ENCODE results near the gene SH3BP4. TPM values are rescaled to one million over a fixed set of nuclear protein-coding genes. Genes with fewer than 3 reads are reported as not detected.

The SH3BP4 gene
- total and polyA plus RNA-seq, 2 of the 13 experiments (the other 11 are each of a cell fraction or from before 2014, with no cell fraction given): 34.6 to 99.1 TPM

DNA sequence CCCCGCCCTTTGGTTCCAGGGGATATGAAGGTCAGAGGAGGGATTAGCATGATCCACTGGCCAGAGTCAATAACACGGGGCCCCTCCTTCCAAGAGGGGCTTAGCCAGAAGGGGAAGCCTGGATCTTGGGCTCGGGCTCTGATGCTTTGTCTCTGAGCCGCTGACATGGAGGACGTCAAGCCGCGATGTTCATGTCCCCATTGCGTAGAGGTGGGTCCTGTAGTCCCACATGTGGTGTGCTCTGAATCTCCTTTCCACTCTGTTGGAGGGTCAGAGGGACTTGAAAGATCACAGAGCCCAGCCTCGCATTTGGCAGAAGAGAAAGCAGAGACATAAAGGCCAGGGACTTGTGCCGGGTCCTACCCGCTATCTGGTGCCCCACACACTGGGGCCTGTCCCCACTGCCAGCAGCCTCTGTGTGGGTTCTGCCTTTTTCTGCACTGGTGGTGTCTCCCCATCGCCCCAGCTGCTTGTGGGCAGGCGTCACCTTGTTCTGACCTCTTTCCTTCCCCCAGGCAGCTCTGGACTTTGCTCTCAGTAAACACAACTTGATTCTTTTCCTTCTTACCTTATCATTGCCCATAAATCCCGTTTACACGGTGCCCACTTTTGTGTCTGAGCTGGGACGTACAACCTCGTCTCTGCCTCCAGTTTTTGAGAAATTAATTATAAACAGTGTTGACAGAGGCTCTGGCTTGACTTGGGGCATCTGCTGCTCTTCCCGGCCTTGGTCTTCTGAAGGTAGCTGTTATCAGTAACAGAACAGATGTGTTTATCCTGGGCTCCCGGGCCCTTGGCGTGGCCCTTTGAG is 48.8 kb downstream of the SH3BP4 start (continued):
- TF ChIP-seq AKAP8 (CRISPR knock-in tag; IDR thresholded peaks at IDR 0.05): 0 out of 2 replicates have a peak, but pooled peaks have one; percentile 26
- no peak for TF ChIP-seq CENPX (CRISPR knock-in tag; IDR thresholded peaks at IDR 0.05)
- TF ChIP-seq ZNF83 (CRISPR knock-in tag; IDR thresholded peaks at IDR 0.05; ENCODE audit: borderline replicate concordance): no peak
- TF ChIP-seq ZBTB20 (CRISPR knock-in tag; IDR thresholded peaks at IDR 0.05; ENCODE audit: borderline replicate concordance, low read depth): peak; percentile 25; the same call in 1 of the 2 replicates
- no peak for TF ChIP-seq TMF1 (CRISPR knock-in tag; IDR thresholded peaks at IDR 0.05; ENCODE audit: low read depth)
- no peak for TF ChIP-seq PRPF4 (IDR thresholded peaks at IDR 0.05; ENCODE audit: low read depth, low read length, poor library complexity, severe bottlenecking)
- TF ChIP-seq ZFP36L2 (CRISPR knock-in tag; IDR thresholded peaks at IDR 0.05): no peak
- TF ChIP-seq, protein P1, sequence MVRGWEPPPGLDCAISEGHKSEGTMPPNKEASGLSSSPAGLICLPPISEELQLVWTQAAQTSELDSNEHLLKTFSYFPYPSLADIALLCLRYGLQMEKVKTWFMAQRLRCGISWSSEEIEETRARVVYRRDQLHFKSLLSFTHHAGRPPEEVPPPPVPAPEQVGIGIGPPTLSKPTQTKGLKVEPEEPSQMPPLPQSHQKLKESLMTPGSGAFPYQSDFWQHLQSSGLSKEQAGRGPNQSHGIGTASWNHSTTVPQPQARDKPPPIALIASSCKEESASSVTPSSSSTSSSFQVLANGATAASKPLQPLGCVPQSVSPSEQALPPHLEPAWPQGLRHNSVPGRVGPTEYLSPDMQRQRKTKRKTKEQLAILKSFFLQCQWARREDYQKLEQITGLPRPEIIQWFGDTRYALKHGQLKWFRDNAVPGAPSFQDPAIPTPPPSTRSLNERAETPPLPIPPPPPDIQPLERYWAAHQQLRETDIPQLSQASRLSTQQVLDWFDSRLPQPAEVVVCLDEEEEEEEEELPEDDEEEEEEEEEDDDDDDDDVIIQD (CRISPR knock-in tag; IDR thresholded peaks at IDR 0.05; ENCODE audit: low read depth): no peak
- TF ChIP-seq SP4 (CRISPR knock-in tag; IDR thresholded peaks at IDR 0.05): peak; percentile 52; the same call in 1 of the 2 replicates
- TF ChIP-seq, protein P2, sequence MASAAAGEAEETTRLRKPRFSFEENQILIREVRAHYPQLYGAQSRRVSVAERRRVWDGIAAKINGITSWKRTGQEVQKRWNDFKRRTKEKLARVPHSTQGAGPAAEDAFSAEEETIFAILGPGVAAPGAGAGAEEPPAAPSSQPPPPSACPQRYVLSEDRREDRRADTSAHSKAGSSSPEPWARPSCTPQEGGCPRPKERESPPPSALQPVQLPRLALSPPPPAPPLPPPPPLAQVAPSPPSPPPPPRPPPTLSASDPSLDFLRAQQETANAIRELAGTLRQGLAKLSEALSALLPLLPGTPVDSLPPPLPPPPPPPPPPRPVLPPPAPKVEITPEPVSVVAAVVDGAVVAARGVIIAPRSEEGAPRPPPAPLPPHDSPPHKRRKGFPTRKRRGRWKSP (CRISPR knock-in tag; IDR thresholded peaks at IDR 0.05): 0 out of 2 replicates have a peak, but pooled peaks have one; percentile 17
- TF ChIP-seq ZNF501 (CRISPR knock-in tag; IDR thresholded peaks at IDR 0.05): peak; percentile 35; the same call in 1 of the 2 replicates
- TF ChIP-seq, protein P3, sequence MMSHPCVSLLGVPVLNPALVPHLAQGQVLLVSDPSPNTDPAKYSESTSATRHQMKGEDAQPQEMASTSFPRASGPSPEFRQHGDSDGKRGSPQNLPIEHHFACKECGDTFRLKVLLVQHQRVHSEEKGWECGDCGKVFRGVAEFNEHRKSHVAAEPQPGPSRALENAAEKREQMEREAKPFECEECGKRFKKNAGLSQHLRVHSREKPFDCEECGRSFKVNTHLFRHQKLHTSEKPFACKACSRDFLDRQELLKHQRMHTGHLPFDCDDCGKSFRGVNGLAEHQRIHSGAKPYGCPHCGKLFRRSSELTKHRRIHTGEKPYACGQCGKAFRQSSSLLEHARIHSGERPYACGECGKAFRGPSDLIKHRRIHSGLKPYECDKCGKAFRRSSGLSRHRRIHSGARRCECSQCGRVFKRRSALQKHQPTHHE (CRISPR knock-in tag; IDR thresholded peaks at IDR 0.05; ENCODE audit: borderline replicate concordance): no peak
- 0 out of 2 replicates have a peak, but pooled peaks have one; percentile 42 for TF ChIP-seq ZNF629 (CRISPR knock-in tag; conservative IDR thresholded peaks at IDR 0.05)
- TF ChIP-seq ZNF546 (CRISPR knock-in tag; conservative IDR thresholded peaks at IDR 0.05): no peak
- no peak for TF ChIP-seq IKZF4 (CRISPR knock-in tag; IDR thresholded peaks at IDR 0.05; ENCODE audit: borderline replicate concordance, low read depth, not compliant biosample characterization)
- TF ChIP-seq, protein P4, sequence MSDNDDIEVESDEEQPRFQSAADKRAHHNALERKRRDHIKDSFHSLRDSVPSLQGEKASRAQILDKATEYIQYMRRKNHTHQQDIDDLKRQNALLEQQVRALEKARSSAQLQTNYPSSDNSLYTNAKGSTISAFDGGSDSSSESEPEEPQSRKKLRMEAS (IDR thresholded peaks at IDR 0.05): peak; percentile 57
- no peak for TF ChIP-seq PLRG1 (conservative IDR thresholded peaks at IDR 0.05)
- peak; percentile 42 for TF ChIP-seq CEBPG (CRISPR knock-in tag; IDR thresholded peaks at IDR 0.05)
- TF ChIP-seq ZNF558 (CRISPR knock-in tag; IDR thresholded peaks at IDR 0.05; ENCODE audit: borderline replicate concordance): no peak
- TF ChIP-seq, protein P5, sequence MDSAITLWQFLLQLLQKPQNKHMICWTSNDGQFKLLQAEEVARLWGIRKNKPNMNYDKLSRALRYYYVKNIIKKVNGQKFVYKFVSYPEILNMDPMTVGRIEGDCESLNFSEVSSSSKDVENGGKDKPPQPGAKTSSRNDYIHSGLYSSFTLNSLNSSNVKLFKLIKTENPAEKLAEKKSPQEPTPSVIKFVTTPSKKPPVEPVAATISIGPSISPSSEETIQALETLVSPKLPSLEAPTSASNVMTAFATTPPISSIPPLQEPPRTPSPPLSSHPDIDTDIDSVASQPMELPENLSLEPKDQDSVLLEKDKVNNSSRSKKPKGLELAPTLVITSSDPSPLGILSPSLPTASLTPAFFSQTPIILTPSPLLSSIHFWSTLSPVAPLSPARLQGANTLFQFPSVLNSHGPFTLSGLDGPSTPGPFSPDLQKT (CRISPR knock-in tag; IDR thresholded peaks at IDR 0.05; ENCODE audit: borderline replicate concordance): no peak
- TF ChIP-seq TARDBP (CRISPR knock-in tag; IDR thresholded peaks at IDR 0.05): peak; percentile 43
- TF ChIP-seq, protein P6, sequence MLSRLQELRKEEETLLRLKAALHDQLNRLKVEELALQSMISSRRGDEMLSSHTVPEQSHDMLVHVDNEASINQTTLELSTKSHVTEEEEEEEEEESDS (CRISPR knock-in tag; IDR thresholded peaks at IDR 0.05; ENCODE audit: borderline replicate concordance): no peak
- peak; percentile 19; the same call in 1 of the 2 replicates for TF ChIP-seq CBX5 (CRISPR knock-in tag; IDR thresholded peaks at IDR 0.05; ENCODE audit: borderline replicate concordance)

Data from HepG2 (cell line).